ENCODE measurements around the gene FOXP1.
A peak's percentile ranks its signal among the peaks of the same experiment; 100 is the strongest.
"Not testable (repeated sequence)": the region's sequence is repeated elsewhere in the genome, so short reads cannot be mapped to it uniquely, and the experiment has no call there.

Gene FOXP1

GRCh38 chr3:71532639-71533395 is 50.7 kb downstream of the FOXP1 start:
- CTCF ChIA-PET, result no interaction called here

GRCh38 chr3:71530903-71531530 is 52.5 kb downstream of the FOXP1 start:
- ChIA-PET CTCF (interaction anchor here (0.6 to 1.0 kb wide), 2 partner anchors 111 to 261 kb away, joined by 3 read pairs; no protein-coding TSS in a partner anchor), POLR2A (no interaction called here)
- TF ChIP-seq FOXA1 (IDR thresholded peaks at IDR 0.05), result no peak
- TF ChIP-seq FOXK2 (IDR thresholded peaks at IDR 0.05), result no peak
- no peak for TF ChIP-seq ARNT (IDR thresholded peaks at IDR 0.05)
- no peak for TF ChIP-seq FOXM1 (IDR thresholded peaks at IDR 0.05; ENCODE audit: borderline replicate concordance)
- TF ChIP-seq TARDBP (IDR thresholded peaks at IDR 0.05), result no peak
- TF ChIP-seq SP1 (IDR thresholded peaks at IDR 0.05), result no peak
- no peak for TF ChIP-seq ZNF384 (IDR thresholded peaks at IDR 0.05)
- no peak for TF ChIP-seq LEF1 (IDR thresholded peaks at IDR 0.05; ENCODE audit: borderline replicate concordance)
- no peak for TF ChIP-seq L3MBTL2 (conservative IDR thresholded peaks at IDR 0.05)
- no peak for TF ChIP-seq ELF4 (IDR thresholded peaks at IDR 0.05)
- no peak for TF ChIP-seq BHLHE40 (IDR thresholded peaks at IDR 0.05; ENCODE audit: borderline replicate concordance)
- TF ChIP-seq NFRKB (IDR thresholded peaks at IDR 0.05), result no peak
- no peak for TF ChIP-seq HDGF (IDR thresholded peaks at IDR 0.05; ENCODE audit: borderline replicate concordance)
- no peak for TF ChIP-seq PKNOX1 (IDR thresholded peaks at IDR 0.05)
- peak; percentile 73 for DNase-seq (ENCODE audit: extremely low spot score)

More at GRCh38 chr3:71532639-71533395, 50.7 kb downstream of the FOXP1 start:
- POLR2A ChIA-PET, result no interaction called here
- TF ChIP-seq TARDBP (IDR thresholded peaks at IDR 0.05) (no peak), ARNT (IDR thresholded peaks at IDR 0.05) (no peak), HDGF (IDR thresholded peaks at IDR 0.05; ENCODE audit: borderline replicate concordance) (no peak), LEF1 (IDR thresholded peaks at IDR 0.05; ENCODE audit: borderline replicate concordance) (no peak), FOXM1 (IDR thresholded peaks at IDR 0.05; ENCODE audit: borderline replicate concordance) (no peak), PKNOX1 (IDR thresholded peaks at IDR 0.05) (no peak), ELF4 (IDR thresholded peaks at IDR 0.05) (no peak), L3MBTL2 (conservative IDR thresholded peaks at IDR 0.05) (no peak), FOXK2 (IDR thresholded peaks at IDR 0.05) (no peak), FOXA1 (IDR thresholded peaks at IDR 0.05) (no peak), SUZ12 (IDR thresholded peaks at IDR 0.05) (no peak), CTBP1 (IDR thresholded peaks at IDR 0.05; ENCODE audit: borderline replicate concordance) (no peak), ZNF384 (IDR thresholded peaks at IDR 0.05) (no peak), BHLHE40 (IDR thresholded peaks at IDR 0.05; ENCODE audit: borderline replicate concordance) (no peak), NFRKB (IDR thresholded peaks at IDR 0.05) (no peak), SP1 (IDR thresholded peaks at IDR 0.05) (no peak)
- no peak for DNase-seq (ENCODE audit: extremely low spot score)

- ChIA-PET CTCF (no interaction called here), POLR2A (no interaction called here)
- DNase-seq (ENCODE audit: extremely low spot score), result no peak
- no peak for TF ChIP-seq L3MBTL2 (conservative IDR thresholded peaks at IDR 0.05)
Measured at GRCh38 chr3:71528816-71529215, 54.7 kb downstream of the FOXP1 start.

- CTCF ChIA-PET, result not testable (repeated sequence)
Measured at GRCh38 chr3:71526448-71526847, 57.1 kb downstream of the FOXP1 start.

GRCh38 chr3:71525391-71525790 is 58.1 kb downstream of the FOXP1 start:
- no peak for DNase-seq (ENCODE audit: extremely low spot score)
- POLR2A ChIA-PET, result no interaction called here
- CTCF ChIA-PET, result no interaction called here
- TF ChIP-seq SP1 (IDR thresholded peaks at IDR 0.05) (no peak), BHLHE40 (IDR thresholded peaks at IDR 0.05; ENCODE audit: borderline replicate concordance) (no peak), ZNF384 (IDR thresholded peaks at IDR 0.05) (no peak), LEF1 (IDR thresholded peaks at IDR 0.05; ENCODE audit: borderline replicate concordance) (no peak), PKNOX1 (IDR thresholded peaks at IDR 0.05) (no peak), FOXA1 (IDR thresholded peaks at IDR 0.05) (no peak), CTBP1 (IDR thresholded peaks at IDR 0.05; ENCODE audit: borderline replicate concordance) (no peak), FOXM1 (IDR thresholded peaks at IDR 0.05; ENCODE audit: borderline replicate concordance) (no peak), FOXK2 (IDR thresholded peaks at IDR 0.05) (no peak), TARDBP (IDR thresholded peaks at IDR 0.05) (no peak)

More at GRCh38 chr3:71526448-71526847, 57.1 kb downstream of the FOXP1 start:
- DNase-seq (ENCODE audit: extremely low spot score); POLR2A ChIA-PET: not testable (repeated sequence)

- peak; percentile 22 for DNase-seq (ENCODE audit: extremely low spot score)
- POLR2A ChIA-PET, result no interaction called here
- CTCF ChIA-PET, result no interaction called here
- TF ChIP-seq L3MBTL2 (conservative IDR thresholded peaks at IDR 0.05) (no peak), PKNOX1 (IDR thresholded peaks at IDR 0.05) (peak; percentile 48; the same call in 1 of the 2 replicates), CTBP1 (IDR thresholded peaks at IDR 0.05; ENCODE audit: borderline replicate concordance) (peak; percentile 26; the same call in 1 of the 2 replicates), SP1 (IDR thresholded peaks at IDR 0.05) (no peak), HDGF (IDR thresholded peaks at IDR 0.05; ENCODE audit: borderline replicate concordance) (no peak), ELF4 (IDR thresholded peaks at IDR 0.05) (no peak)
Measured at GRCh38 chr3:71524672-71525071, 58.9 kb downstream of the FOXP1 start.

All from HEK293T (cell line).